ENCODE data around the gene SCD5.

DNA sequence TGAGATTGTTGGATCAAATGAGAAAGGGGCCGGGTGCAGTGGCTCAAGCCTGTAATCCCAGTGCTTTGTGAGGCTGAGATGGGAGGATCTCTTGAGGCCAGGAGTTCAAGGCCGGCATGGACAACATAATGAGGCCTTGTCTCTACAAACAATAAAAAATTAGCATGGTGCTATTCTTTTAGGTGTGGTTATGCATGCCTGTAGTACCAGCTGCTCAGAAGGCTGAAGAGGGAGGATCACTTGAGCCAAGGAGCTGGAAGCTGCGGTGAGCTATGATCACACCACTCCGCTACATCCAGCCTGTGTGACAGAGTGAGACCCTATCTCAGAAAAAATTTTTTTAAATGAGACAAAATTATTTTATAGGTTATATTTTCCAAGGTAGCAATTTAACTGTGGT lies 187.1 kb downstream of the SCD5 start:
- TF ChIP-seq, protein P1, sequence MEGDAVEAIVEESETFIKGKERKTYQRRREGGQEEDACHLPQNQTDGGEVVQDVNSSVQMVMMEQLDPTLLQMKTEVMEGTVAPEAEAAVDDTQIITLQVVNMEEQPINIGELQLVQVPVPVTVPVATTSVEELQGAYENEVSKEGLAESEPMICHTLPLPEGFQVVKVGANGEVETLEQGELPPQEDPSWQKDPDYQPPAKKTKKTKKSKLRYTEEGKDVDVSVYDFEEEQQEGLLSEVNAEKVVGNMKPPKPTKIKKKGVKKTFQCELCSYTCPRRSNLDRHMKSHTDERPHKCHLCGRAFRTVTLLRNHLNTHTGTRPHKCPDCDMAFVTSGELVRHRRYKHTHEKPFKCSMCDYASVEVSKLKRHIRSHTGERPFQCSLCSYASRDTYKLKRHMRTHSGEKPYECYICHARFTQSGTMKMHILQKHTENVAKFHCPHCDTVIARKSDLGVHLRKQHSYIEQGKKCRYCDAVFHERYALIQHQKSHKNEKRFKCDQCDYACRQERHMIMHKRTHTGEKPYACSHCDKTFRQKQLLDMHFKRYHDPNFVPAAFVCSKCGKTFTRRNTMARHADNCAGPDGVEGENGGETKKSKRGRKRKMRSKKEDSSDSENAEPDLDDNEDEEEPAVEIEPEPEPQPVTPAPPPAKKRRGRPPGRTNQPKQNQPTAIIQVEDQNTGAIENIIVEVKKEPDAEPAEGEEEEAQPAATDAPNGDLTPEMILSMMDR (IDR thresholded peaks at IDR 0.05) = no peak
- no peak for TF ChIP-seq ZFX (IDR thresholded peaks at IDR 0.05; ENCODE audit: borderline replicate concordance)

Measured in 22Rv1 (cell line).